GM11168 (cell line): Measurements from ENCODE around the gene PRR30.
"Not testable (repeated sequence)": the region's sequence is repeated elsewhere in the genome, so short reads cannot be mapped to it uniquely, and the experiment has no call there.

Experiments used
- in situ Hi-C: fragments of 300-500 bp; cut with MboI; formaldehyde crosslinking; loops from one replicate; pipeline ENCODE4 v1.12.0; 2022; ENCODE audit warnings: low sequenced_read_pairs; ENCODE audit not compliant: unreplicated experiment

The PRR30 gene

DNA sequence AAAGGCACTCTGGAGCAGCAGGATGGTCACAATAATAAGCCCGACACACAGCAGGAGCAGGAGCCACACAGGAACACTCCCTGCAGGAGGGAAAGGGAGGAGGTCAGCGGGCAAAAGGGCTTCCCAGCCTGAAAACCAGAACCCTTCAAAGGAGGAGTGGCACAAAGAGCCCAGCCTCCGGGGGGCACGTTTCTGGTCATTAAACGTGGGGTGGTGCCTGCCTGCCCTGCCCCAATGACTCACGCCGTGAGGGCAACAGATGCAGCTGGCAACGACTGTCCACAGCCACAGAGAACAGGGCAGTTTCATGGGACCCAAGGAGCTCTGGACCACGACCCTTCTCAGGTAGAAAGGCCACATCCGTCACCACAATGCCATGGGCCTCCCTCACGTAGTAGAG is 7.8 kb downstream of the PRR30 start:
- in situ Hi-C loops, result no loop called here

DNA sequence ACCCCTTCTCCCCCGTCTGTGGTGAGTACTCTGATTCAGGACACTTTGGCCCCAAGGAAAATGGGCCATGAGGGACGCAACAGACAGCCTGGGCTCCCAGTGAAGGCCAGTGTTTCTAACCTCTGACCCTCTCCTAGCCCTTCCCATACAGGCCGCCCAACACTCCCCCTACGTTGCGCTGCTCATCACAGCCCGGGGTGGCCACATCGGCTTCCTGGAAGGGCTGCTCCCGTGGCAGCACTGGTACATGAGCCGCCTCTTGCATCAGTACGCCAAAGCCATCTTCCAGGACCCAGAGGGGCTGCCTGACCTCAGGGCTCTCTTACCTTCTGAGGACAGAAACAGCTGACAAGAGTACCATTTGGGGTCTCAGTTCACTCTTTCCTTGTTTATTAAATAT is 8.8 kb downstream of the PRR30 start:
- in situ Hi-C loops, result no loop called here

DNA sequence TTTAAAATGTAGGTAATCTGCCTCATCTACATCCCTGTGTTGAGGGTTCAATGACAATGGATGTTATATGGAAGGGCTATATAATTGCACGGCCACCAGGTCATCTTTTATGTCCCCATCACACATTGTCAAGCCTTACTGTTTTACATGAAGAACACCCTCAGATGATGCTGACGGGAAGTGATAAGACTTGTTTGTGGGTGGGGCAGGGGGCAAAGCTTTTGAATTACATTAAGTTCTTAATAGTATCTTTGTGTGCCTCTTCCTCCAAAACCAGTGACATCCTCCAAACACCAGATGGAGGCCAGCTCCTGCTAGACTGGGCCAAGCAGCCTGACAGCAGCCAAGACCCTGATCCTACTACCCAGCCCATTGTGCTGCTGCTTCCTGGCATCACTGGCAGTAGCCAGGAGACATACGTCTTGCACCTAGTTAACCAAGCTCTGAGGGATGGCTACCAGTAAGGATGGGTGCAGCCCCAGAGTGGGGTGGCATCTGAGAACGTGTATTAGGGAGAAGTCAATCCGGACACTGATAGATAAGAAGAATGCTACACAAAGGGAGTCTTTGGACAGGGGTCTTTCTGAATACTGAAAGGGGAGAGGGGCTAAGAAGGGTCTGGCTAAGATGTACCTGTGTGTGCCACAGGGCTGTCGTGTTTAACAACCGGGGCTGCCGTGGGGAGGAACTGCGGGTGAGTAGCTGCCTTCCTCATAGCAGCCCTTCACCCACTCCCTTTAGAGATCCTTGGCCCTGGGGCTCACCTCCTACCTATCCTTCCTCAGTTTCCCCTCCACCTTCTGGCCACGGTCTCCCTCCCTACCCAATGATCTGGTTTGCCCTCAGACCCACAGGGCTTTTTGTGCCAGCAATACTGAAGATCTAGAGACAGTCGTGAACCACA is 10.3 kb downstream of the PRR30 start:
- in situ Hi-C loops, result loop anchor here (5.0 kb wide), 1 partner anchor 68 kb away; no protein-coding TSS in a partner anchor

DNA sequence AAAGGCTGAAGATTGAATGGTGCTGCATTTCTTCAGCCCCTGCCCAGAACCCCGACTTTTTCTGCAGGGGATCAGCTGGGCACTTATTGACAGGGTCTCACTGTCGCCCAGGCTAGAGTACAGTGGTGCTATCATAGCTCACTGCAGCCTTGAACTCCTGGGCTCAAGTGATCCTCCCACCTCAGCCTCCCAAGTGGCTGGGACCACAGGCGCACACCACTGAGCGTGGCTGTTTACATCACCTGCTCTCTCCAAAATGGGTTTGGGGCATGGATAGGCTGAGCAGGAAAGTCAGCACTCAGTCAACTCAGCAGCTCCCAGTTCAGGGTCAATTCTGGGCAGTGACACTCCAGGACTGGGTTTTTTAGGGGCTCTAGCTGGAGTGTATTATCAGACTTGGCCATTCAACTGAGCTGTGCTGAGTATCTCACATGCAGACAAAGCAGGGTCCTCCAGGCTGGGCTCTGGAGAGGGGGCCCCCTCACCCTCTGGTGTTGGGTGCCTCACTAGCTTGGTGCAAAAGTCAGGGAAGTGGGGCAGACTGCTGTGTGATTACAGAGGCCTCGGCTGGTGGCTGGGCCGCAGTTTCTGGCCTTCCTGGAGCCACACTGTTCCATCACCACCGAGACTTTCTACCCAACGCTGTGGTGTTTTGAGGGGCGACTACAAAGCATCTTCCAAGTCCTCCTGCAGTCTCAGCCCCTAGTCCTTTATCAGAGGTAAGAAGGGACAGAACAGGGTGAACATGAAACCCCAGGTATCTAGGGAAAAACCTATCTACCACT is 11.1 kb downstream of the PRR30 start:
- in situ Hi-C loops, result loop anchor here (5.0 kb wide), 1 partner anchor 69 kb away; no protein-coding TSS in a partner anchor

DNA sequence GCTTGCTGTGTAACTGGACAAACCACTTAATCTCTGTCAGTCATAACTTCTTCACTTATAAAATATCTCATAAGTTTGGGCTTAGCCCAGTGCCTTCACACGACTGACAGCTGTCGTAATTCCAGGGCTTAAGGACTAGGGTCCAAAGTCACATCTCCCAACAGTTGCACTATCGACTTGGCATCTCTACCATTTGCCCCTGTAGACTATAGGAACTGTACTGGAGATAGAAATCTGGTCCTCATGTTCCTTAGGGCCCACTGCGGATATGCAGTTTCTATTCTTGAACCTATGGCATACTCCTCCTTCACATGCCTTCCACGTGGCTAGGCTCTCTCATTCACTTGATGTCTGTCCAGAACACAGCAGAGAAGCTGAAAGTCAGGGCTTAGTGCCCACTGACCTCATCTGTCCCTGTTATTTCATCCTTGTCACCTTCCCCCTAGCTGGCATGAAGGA is 12.9 kb downstream of the PRR30 start:
- in situ Hi-C loops, result loop anchor here (5.0 kb wide), 1 partner anchor 71 kb away; no protein-coding TSS in a partner anchor

DNA sequence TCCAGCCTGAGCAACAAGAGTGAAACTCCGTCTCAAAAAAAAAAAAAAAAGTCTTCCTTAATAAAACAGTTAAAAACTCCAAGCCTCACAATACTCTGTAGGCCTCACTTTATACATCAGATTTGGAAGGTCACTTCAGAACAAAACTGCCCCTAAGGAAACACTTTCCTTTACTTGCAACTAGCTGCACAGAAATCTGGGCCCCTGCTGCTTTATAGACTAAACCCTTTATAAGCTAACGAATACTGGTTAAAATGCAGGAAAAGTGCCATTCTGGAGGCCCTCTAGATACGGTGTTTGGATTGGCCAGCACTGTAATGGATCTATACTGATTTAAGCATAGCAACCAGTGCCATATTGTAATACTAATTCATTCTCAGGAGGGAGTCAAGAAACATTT is 14.1 kb downstream of the PRR30 start:
- in situ Hi-C loops, result loop anchor here (5.0 kb wide), 1 partner anchor 72 kb away; no protein-coding TSS in a partner anchor

DNA sequence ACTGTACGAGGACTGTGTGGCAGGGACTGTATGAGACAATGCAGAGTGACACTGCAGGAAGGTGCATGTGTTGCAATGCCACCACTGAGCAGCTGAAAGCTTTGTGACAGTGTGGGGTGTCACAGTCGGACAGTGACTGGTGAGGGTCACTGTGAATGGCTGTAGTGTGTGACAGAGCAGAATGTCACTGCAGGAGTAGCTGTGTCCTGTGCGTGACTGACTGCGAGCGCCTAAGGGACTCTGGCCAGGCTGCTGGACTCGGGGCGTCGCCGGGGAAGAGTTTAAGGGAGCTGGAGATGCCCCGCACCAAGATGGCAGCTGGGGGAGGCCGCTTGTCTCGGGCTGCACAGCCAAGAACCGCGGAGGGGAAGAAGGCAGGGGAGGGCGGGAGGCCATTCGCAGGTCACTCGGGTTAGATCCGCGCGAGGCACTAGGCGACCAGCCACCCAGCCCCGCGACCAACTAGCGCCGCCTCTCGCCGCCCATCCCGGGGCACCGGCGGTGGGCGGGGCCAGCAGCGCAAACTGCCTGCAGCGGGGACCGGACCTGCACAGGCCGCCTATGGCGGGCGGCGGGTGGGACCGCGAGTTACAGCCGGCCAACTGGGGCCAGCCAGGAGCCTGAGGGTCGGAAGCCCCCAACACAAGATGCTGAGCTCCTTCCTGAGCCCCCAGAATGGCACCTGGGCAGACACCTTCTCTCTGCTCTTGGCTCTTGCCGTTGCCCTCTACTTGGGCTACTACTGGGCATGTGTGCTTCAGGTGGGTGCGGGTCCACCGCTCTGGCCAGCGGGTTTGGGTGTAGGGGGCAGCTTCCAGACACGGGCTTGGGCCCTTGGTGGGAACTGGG is 15.7 kb downstream of the PRR30 start, which contains the start of gene ABHD1:
Gene ABHD1 (plus strand): TSS at position 514 of the 849 bp plus-strand sequence. CDS start 134 bp downstream, at position 648.
- in situ Hi-C loops, result no loop called here

DNA sequence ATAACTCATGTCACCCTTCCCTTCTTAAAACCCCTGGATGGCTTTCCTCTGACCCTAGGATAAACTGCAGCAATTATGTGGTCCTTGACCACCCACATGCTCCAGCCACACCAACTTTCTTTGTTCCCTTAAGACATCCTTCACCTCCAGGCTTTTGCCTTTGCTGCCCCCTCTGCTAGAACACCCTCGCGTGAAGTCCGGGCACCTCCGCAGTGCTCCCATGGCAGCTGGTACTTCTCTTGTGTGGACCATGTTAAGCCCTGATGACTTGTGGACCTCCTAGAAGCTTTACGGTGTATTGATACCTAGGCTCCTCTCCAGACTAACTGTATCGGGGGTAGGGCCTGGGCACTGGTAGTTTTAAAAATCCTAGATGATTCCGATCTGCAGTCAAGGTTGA is 16.4 kb downstream of the PRR30 start:
- in situ Hi-C loops, result no loop called here

DNA sequence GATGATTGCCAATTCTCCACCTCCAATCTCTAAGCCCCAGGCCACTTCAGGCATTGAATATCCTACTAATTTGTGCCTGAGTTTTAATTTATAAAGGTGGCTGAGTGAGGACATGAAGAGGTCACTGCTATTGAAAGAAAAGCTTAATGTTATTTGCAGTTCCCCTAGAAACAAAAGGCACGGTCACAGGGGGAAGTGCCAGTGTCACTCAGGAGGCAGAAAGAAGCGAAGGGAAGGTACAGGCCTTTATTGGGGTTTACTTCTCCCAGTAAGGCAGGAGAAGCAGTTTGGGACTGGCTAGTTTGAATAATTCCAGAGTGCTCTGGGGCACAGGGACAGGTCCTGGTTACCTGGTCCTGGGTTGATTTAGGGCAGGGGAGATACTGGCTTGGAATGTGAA is 17.3 kb downstream of the PRR30 start:
- in situ Hi-C loops, result no loop called here

DNA sequence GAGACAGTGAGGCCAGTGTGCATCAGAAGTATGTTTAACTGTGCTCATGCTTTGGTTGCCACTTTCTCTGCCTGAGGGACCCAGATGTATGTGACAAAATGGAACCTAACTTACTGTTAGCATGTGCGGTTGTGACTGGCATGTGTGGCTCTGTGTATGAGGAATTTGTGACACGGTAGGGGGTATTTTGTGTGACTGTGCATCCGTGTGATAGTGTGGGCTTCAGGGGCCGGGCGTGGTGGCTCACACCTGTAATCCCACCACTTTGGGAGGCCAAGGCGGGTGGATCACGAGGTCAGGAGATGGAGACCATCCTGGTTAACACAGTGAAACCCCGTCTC is 19.9 kb downstream of the PRR30 start:
- in situ Hi-C loops, result not testable (repeated sequence)

DNA sequence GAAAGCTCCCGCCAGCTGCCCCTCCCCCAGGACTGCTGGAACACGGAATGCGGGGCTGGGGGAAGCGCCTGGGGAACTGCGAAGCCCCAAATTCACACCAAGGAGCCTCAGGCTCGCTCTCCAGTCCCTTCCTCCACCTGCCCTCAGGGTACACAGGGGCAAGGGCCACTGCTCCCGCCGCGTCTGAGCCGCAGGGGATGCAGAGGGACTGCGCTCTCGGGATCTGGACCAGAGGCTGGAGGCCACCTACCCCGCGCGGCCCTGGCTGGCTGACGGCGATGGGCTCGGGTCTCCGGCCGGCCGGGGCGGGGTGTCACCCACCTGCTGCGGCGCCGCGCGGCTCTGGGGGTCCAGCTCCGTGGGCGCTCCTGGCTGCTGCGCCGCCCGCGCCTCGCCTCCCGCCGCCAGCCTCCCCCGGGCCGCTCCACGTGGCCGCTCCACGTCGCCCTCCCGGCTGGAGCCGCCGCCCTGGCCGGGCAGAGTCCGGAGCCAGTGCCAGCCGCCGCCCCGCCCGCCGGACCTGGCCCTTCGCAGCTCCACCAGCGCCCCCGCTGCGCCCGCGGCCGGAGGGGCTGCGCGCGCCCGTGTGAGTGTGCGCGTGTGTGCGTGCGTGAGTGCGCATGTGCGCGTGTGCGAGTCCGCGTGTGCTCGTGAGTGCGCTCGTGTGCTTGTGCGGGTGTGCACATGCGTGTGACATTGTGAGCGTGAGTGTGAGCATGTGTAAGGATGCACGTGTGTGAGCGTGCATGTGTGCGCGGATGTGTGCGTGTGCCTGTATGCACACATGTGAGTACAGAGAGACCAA is 20.5 kb downstream of the PRR30 start, which contains the start of gene CGREF1:
Gene CGREF1 (minus strand): TSS at position 604 of the 805 bp plus-strand sequence. CDS start 14,762 bp downstream, outside the sequence.
- in situ Hi-C loops, result no loop called here

DNA sequence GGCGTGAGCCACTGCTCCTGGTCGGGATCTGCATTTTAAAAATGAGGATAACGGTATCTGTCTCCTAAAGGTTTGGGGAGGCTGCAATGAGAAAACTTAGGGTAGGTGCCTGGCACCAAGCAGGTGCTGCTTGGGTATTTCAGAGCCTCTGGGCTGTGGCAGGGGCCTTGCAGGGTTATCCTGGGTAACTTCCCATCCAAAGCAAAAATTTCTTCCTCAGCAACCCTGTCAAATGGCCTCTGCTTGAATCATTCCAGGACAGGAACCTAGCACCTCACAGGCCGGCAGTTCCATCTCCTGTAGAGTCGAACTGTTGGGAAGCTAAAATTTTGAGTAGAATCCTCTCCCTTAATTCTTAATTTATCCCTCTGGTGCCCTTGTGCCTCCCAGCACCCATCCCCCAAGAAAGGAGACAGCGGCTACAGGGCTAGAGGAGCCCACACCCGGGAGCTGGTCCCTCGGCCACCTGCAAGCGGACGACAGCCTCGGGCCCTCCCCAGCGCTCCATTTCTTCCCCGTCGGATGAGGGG is 21.1 kb downstream of the PRR30 start:
- in situ Hi-C loops, result no loop called here

DNA sequence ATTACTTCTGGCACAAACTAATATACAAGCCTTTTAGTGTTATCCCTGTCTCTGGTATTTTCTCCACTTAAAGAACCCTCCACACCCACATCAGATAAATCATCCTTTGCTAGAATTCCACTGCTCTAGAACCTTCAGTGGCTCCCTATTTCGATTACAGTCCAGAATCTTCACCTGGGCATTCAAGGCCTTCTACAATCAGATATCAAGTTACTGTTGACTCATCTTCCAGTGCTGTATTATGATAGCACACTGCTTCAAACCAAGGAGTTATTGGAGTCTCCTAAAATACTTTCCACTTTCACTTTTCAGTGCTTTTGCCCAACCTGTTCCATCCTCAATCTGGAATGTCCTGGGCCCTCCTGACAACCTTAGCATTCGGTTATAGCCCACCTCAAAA is 23.7 kb downstream of the PRR30 start:
- in situ Hi-C loops, result no loop called here

DNA sequence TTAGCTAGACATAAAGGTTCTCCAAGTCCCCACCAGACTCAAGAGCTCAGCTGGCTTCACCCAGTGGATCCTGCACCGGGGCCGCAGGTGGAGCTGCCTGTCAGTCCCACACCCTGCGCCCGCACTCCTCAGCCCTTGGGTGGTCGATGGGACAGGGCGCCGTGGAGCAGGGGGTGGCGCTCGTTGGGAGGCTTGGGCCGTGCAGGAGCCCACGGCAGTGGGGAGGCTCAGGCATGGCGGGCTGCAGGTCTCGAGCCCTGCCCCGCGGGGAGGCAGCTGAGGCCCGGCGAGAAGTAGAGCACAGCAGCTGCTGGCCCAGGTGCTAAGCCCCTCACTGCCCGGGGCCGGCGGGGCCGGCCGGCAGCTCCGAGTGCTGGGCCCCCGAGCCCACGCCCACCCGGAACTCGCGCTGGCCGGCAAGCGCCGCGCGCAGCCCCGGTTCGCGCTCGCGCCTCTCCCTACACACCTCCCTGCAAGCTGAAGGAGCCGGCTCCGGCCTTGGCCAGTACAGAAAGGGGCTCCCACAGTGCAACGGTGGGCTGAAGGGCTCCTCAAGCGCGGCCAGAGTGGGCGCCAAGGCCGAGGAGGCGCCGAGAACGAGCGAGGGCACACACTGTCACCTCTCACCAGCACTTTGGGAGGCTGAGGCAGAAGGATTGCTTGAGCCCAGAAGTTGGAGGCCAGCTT is 27.7 kb downstream of the PRR30 start:
- in situ Hi-C loops, result not testable (repeated sequence)

DNA sequence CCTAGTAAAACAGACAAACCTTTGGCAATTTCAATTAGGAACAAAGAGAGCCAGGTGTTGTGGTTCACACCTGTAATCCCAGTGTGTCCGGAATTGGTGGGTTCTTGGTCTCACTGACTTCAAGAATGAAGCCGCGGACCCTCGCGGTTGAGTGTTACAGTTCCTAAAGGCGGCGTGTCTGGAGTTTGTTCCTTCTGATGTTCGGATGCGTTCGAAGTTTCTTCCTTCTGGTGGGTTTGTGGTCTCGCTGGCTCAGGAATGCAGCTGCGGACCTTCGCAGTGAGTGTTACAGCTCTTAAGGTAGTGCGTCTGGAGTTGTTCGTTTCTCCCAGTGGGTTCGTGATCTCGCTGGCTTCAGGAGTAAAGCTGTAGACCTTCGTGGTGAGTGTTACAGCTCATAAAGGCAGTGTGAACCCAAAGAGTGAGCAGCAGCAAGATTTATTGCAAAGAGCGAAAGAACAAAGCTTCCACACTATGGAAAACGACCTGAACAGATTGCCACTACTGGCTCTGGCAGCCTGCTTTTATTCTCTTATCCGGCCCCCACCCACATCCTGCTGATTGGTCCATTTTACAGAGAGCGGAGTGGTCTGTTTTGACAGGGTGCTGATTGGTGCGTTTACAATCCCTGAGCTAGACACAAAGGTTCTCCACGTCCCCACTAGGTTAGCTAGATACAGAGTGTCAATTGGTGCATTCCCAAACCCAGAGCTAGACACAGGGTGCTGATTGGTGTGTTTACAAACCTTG is 28.4 kb downstream of the PRR30 start:
- in situ Hi-C loops, result not testable (repeated sequence)

DNA sequence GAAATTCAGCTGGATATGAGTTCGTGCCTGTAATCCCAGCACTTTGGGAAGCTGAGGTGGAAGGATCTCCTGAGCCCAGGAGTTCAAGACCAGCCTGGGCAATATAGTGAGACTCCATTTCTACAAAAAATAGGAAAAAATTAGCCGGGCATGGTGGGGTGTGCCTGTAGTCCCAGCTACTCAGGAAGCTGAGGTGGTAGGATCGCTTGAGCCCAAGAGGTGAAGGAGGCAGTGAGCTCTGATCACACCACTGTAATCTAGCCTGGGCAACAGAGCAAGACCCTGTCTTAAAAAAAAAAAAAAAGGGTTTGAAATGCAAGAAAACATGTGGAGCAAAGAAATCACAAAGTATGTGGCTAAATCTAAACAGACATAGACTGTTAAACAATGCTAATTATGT is 30.1 kb downstream of the PRR30 start:
- in situ Hi-C loops, result no loop called here

DNA sequence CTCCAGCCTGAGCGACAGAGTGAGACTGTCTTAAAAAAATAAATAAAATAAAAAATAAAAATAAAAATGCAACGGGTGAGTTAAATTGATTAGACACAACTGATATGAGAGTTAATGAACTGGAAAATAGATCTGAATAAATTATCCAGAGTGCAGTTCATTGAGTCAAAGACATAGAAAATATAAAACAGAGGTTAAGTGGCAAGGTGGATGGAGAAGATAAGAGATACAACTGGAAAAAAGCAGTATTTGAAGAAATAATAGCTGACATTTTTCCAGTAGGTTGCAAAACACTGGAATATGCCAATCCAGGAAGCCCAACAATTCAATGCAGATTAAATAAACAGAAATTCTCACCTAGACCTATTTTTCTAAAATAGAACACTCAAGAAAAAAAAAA is 31.0 kb downstream of the PRR30 start:
- in situ Hi-C loops, result no loop called here

DNA sequence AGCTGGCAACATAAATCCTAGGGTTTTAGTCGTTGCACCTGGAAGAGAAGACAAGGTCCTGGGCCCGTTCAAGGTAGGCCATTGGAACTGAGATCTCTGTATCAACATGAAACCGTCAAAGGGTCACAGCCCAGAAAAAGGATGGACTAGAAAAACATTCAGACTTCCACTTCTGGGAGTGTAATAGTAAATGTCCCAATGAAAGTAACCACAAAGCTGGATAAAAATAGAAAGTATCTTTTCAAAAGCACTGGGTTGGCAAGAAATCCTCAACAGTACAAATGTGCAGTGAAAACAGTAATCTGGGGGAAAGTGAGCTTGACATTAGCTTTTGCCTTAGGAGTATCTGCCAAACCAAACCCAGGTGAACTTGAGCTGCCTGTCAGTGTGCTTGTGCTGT is 33.2 kb downstream of the PRR30 start:
- in situ Hi-C loops, result no loop called here
